Measurements from ENCODE around the gene NGEF. TPM values are rescaled to one million over a fixed set of nuclear protein-coding genes. Genes with fewer than 3 reads are reported as not detected.

Gene NGEF
- total and polyA plus RNA-seq, 10 of the 15 experiments (the other 5 are each of a cell fraction or from before 2014, with no cell fraction given) = 0.12 TPM; not detected in 9

DNA sequence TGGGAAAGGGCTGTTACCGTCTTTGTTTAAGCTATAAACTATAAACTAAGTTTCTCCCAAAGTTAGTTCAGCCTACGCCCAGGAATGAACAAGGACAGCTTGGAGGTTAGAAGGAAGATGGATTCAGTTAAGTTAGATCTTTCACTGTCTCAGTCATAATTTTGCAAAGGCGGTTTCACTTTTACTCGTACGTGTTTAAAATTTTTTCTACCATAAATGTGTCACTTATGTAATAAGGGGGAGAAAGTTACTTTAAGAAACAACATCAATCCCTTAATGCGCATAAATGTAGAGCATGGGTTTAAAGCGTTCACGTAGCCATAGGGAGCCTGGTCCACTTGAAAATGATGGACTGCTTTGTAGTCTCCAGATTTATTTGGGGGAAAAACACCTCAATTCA, 71.7 kb downstream of the NGEF start (continued):
- TF ChIP-seq, protein P1, sequence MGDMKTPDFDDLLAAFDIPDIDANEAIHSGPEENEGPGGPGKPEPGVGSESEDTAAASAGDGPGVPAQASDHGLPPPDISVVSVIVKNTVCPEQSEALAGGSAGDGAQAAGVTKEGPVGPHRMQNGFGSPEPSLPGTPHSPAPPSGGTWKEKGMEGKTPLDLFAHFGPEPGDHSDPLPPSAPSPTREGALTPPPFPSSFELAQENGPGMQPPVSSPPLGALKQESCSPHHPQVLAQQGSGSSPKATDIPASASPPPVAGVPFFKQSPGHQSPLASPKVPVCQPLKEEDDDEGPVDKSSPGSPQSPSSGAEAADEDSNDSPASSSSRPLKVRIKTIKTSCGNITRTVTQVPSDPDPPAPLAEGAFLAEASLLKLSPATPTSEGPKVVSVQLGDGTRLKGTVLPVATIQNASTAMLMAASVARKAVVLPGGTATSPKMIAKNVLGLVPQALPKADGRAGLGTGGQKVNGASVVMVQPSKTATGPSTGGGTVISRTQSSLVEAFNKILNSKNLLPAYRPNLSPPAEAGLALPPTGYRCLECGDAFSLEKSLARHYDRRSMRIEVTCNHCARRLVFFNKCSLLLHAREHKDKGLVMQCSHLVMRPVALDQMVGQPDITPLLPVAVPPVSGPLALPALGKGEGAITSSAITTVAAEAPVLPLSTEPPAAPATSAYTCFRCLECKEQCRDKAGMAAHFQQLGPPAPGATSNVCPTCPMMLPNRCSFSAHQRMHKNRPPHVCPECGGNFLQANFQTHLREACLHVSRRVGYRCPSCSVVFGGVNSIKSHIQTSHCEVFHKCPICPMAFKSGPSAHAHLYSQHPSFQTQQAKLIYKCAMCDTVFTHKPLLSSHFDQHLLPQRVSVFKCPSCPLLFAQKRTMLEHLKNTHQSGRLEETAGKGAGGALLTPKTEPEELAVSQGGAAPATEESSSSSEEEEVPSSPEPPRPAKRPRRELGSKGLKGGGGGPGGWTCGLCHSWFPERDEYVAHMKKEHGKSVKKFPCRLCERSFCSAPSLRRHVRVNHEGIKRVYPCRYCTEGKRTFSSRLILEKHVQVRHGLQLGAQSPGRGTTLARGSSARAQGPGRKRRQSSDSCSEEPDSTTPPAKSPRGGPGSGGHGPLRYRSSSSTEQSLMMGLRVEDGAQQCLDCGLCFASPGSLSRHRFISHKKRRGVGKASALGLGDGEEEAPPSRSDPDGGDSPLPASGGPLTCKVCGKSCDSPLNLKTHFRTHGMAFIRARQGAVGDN (IDR thresholded peaks at IDR 0.05) = 0 out of 2 replicates have a peak, but pooled peaks have one; percentile 42
- no peak for TF ChIP-seq SREBF2 (IDR thresholded peaks at IDR 0.05; ENCODE audit: low read length)

DNA sequence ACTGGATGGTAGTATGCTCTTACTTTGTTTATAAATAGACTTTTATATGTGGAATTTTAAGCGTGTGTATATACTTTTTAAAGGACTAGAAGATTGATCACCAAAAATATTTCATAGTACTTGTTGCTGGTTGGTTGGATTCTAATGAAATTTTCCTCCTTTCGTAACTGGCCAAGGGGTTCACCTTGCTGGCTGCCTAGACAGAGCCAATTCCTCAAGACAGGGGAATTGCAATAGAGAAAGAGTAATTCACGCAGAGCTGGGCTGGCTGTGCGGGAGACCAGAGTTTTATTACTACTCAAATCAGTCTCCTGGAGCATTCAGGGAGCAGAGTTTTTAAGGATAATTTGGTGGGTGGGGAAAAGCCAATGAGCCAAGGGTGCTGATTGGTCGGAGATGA, 72.3 kb downstream of the NGEF start:
- Histone ChIP-seq H3K4me2 (ENCODE audit: control insufficient read depth, insufficient read depth) (no peak overlapping the region), H3K9me3 (replicated peaks; ENCODE audit: control insufficient read depth, insufficient read depth, low read length) (no peaks in the 10 kb centered on the region), H3K79me2 (ENCODE audit: control insufficient read depth, insufficient read depth, low read length) (no peaks in the 10 kb centered on the region), H3K9ac (ENCODE audit: control insufficient read depth, insufficient read depth, low read length) (no peak overlapping the region), H3K4me1 (ENCODE audit: control insufficient read depth, insufficient read depth, low read length) (no peaks in the 10 kb centered on the region), H4K20me1 (ENCODE audit: control insufficient read depth, insufficient read depth) (no peaks in the 10 kb centered on the region), H3K27me3 (replicated peaks in 1 of 2; ENCODE audit: control insufficient read depth in 2 of 2, insufficient read depth in 2 of 2, low read length in 1 of 2) (peaks cover 0 to 4% of the 10 kb centered on the region in 2 experiments; a peak in 1 of 4 replicates), H3K4me3 (no peak overlapping the region), H3K27ac (ENCODE audit: control insufficient read depth, insufficient read depth) (no peak overlapping the region), H2AFZ (ENCODE audit: control insufficient read depth, low read depth, low read length) (no peak overlapping the region), H3K36me3 (ENCODE audit: control insufficient read depth in 2 of 2, insufficient read depth in 2 of 2, low read length in 1 of 2) (no peaks in the 10 kb centered on the region)
- no peak for ATAC-seq
- FAIRE-seq = no peak
- POLR2A ChIA-PET = interaction anchor here (0.6 kb wide), 1 partner anchor 9 kb away, joined by 4 read pairs; no protein-coding TSS in a partner anchor
- intact Hi-C loops (cut with micrococcal nuclease; ENCODE audit: unreplicated experiment) = no loop called here
- WGBS (ENCODE audit: insufficient coverage, insufficient replicate concordance, low lambda C conversion rate, missing lambda C conversion rate) = 87% methylated on average over 5 of the region's 5 CpGs
- TF ChIP-seq TCF3 (IDR thresholded peaks at IDR 0.05; ENCODE audit: borderline replicate concordance, insufficient read depth, low read depth, low read length) (no peak), TARDBP (IDR thresholded peaks at IDR 0.05; ENCODE audit: borderline replicate concordance) (no peak), CEBPB (IDR thresholded peaks at IDR 0.05; ENCODE audit: borderline replicate concordance in 1 of 2, low read depth in 2 of 2, low read length in 2 of 2) (no peak), EGR1 (IDR thresholded peaks at IDR 0.05; ENCODE audit: borderline replicate concordance in 1 of 2, low read depth in 2 of 2, low read length in 2 of 2) (no peak), CBFB (IDR thresholded peaks at IDR 0.05; ENCODE audit: low read depth) (no peak), SMAD5 (IDR thresholded peaks at IDR 0.05; ENCODE audit: low read depth) (no peak), NFXL1 (IDR thresholded peaks at IDR 0.05; ENCODE audit: borderline replicate concordance) (no peak)
- RAD21 ChIA-PET (ENCODE audit: unreplicated experiment) = interaction anchor here (0.9 to 3.1 kb wide), 2 partner anchors 17 to 37 kb away, joined by 3 to 22 read pairs; no protein-coding TSS in a partner anchor
- CTCF ChIA-PET = interaction anchor here (4.1 kb wide), 1 partner anchor 16 kb away, joined by 23 read pairs; no protein-coding TSS in a partner anchor
- BruUV-seq (replicated peaks) = no TSS peak
- SMC1A ChIA-PET (ENCODE audit: uncharacterized antibody, unreplicated experiment) = interaction anchor here (4.9 kb wide), 1 partner anchor 16 kb away, joined by 52 read pairs; no protein-coding TSS in a partner anchor
- in situ Hi-C loops (cut with MboI) = no loop called here
- no peak for DNase-seq (ENCODE audit: low read depth, low spot score)
